HepG2 (cell line): Measurements from ENCODE around the gene KRABD2.
A peak's percentile ranks its signal among the peaks of the same experiment; 100 is the strongest.

Experiments used
- ARID4A ChIP-seq: sonication (generic); formaldehyde crosslinking; IDR thresholded peaks from 2 replicates; pipeline ENCODE4 v1.5.0; 2020; ENCODE audit warnings: mild to moderate bottlenecking, missing genetic modification reagents, borderline replicate concordance
- CBX1 ChIP-seq: IDR thresholded peaks from one replicate; pipeline ENCODE4 v1.6.1; 2016; ENCODE audit warnings: antibody characterized with exemption, low read depth
- DPF2 ChIP-seq: sonication (generic); formaldehyde crosslinking; IDR thresholded peaks from 2 replicates; pipeline ENCODE4 v1.4.0; 2020; ENCODE audit warnings: mild to moderate bottlenecking, low read depth, missing genetic modification reagents, borderline replicate concordance
- HMG20A ChIP-seq: IDR thresholded peaks from 2 replicates; pipeline ENCODE4 v1.6.1; 2016; ENCODE audit warnings: borderline replicate concordance
- HOXA3 ChIP-seq: sonication (generic); formaldehyde crosslinking; IDR thresholded peaks from 2 replicates; pipeline ENCODE4 v1.5.0; 2020; ENCODE audit warnings: missing genetic modification reagents
- KLF15 ChIP-seq: sonication (generic); formaldehyde crosslinking; IDR thresholded peaks from 2 replicates; pipeline ENCODE4 v1.8.1; 2023; ENCODE audit warnings: borderline replicate concordance, mild to moderate bottlenecking, inconsistent platforms, missing genetic modification reagents, mixed read lengths
- KLF9 ChIP-seq: IDR thresholded peaks from 2 replicates; pipeline ENCODE4 v1.6.1; 2016; ENCODE audit warnings: low read depth
- MXD3 ChIP-seq: IDR thresholded peaks from 2 replicates; pipeline ENCODE4 v1.6.1; 2016; ENCODE audit warnings: mild to moderate bottlenecking, missing biosample characterization, missing genetic modification reagents
- PAXIP1 ChIP-seq: sonication (generic); formaldehyde crosslinking; conservative IDR thresholded peaks from 2 replicates; pipeline ENCODE4 v1.4.0; 2020; ENCODE audit warnings: mild to moderate bottlenecking, missing genetic modification reagents, moderate library complexity
- SOX6 ChIP-seq, 2 experiments: fragments of 450-650 bp in 1 of 2; sonication (generic) in 1 of 2; formaldehyde crosslinking in 1 of 2; IDR thresholded peaks; 2 replicates each; pipeline versions ENCODE4 v1.4.0 to v1.6.1; 2017 to 2020; ENCODE audit warnings: antibody characterized with exemption in 1 of 2, mild to moderate bottlenecking in 1 of 2, missing genetic modification reagents in 1 of 2
- THAP11 ChIP-seq: IDR thresholded peaks from 2 replicates; pipeline ENCODE4 v1.6.1; 2016; ENCODE audit warnings: missing biosample characterization, missing genetic modification reagents
- THRA ChIP-seq: sonication (generic); formaldehyde crosslinking; IDR thresholded peaks from 2 replicates; pipeline ENCODE4 v1.4.0; 2020; ENCODE audit warnings: missing genetic modification reagents, borderline replicate concordance
- ZBTB2 ChIP-seq: sonication (generic); formaldehyde crosslinking; IDR thresholded peaks from 2 replicates; pipeline ENCODE4 v1.8.0; 2022; ENCODE audit warnings: low read depth, missing genetic modification reagents
- ZNF317 ChIP-seq: sonication (generic); formaldehyde crosslinking; IDR thresholded peaks from 2 replicates; pipeline ENCODE4 v1.5.0; 2020; ENCODE audit warnings: mild to moderate bottlenecking, missing genetic modification reagents
- ZNF33B ChIP-seq: sonication (generic); formaldehyde crosslinking; IDR thresholded peaks from 2 replicates; pipeline ENCODE4 v1.5.1; 2020; ENCODE audit warnings: mild to moderate bottlenecking, missing genetic modification reagents
- ZNF784 ChIP-seq: sonication (generic); formaldehyde crosslinking; IDR thresholded peaks from 2 replicates; pipeline ENCODE4 v1.5.1; 2020; ENCODE audit warnings: missing genetic modification reagents, mild to moderate bottlenecking, borderline replicate concordance

Gene KRABD2

GRCh38 chr17:8417806-8418205 lies 41.3 kb upstream of the KRABD2 start (continued):
- TF ChIP-seq ARID4A (CRISPR knock-in tag): peak; percentile 20; the same call in 1 of the 2 replicates
- no peak for TF ChIP-seq CBX1
- TF ChIP-seq HMG20A: peak; percentile 83
- no peak for TF ChIP-seq ZNF317 (CRISPR knock-in tag)
- TF ChIP-seq PAXIP1 (CRISPR knock-in tag): peak; percentile 60
- no peak for TF ChIP-seq MXD3 (CRISPR knock-in tag)
- 0 out of 2 replicates have a peak, but pooled peaks have one; percentile 38 for TF ChIP-seq DPF2
- no peak for TF ChIP-seq ZBTB2 (CRISPR knock-in tag)
- TF ChIP-seq SOX6 (IDR thresholded peaks at IDR 0.05): no peak
- TF ChIP-seq SOX6 (CRISPR knock-in tag; IDR thresholded peaks at IDR 0.05): peak; percentile 66; the same call in 1 of the 2 replicates
- TF ChIP-seq ZNF33B (CRISPR knock-in tag): no peak
- no peak for TF ChIP-seq KLF15 (CRISPR knock-in tag)
- TF ChIP-seq KLF9 (CRISPR knock-in tag): 0 out of 2 replicates have a peak, but pooled peaks have one; percentile 49
- TF ChIP-seq ZNF784 (CRISPR knock-in tag): no peak
- TF ChIP-seq HOXA3: 0 out of 2 replicates have a peak, but pooled peaks have one; percentile 43
- TF ChIP-seq THAP11 (CRISPR knock-in tag): peak; percentile 50; the same call in 1 of the 2 replicates
- TF ChIP-seq THRA (CRISPR knock-in tag): 0 out of 2 replicates have a peak, but pooled peaks have one; percentile 12
